HG02970 (cell line): ENCODE results near the gene ELL.
"Not testable (repeated sequence)": the region's sequence is repeated elsewhere in the genome, so short reads cannot be mapped to it uniquely, and the experiment has no call there.

Source experiments
- ATAC-seq: cut with Tn5 transposase; IDR thresholded peaks from one replicate; pipeline ENCODE4 v1.9.1; 2021; ENCODE audit warnings: mild to moderate bottlenecking, moderate library complexity, moderate number of reproducible peaks; ENCODE audit not compliant: unreplicated experiment, low FRiP score

Gene ELL

GRCh38 chr19:18414504-18415177 lies 107.2 kb downstream of the ELL start:
- ATAC-seq = no peak

DNA sequence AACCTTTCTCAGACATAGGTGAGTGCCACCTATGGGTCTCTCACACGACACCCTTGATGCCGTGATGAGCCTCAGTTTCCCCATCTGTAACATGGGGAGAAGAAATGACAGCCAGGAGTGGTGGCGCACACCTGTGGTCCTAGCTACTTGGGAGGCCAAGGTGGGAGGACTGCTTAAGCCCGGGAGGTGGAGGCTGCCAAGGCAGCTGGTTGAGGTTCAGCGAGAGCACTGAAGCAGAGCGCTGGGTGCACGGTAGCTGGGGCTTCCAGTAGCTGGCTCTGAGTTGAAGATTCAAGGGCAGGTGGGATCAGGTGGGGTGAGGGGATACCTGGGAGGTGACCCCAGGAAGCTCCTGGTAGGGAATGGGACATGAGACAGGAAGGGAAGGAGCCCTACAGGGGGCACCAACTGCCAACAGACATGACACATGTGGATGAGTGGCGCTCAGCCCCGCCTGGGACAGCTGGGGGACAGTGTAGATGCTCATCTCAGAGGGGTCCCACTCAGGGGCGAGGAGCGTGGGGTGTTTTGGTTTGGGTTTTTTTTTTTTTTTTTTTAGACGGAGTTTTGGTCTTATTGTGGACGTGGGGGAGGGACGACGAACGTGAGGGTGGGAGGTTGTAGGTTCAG lies 109.1 kb downstream of the ELL start:
- no peak for ATAC-seq

DNA sequence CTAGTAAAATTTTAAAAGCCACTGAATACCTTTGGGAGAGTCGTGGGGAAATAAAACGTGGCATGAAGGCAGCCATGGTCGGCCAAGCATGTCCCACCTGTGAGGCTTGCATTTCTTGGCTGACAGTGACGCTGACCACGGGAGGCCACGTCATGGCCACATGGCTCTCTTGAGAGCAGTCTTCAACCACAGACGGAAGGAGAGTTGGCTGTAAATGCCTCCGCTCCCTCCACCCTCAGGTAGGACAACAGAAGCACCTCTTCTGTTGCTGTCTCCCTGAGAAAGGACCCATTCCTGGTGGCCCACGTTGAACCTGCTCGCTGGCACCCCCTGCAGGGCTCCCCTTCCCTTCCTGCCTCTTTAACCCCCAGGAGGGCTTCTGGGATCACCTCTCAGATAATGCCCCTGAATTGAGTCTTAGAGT lies 113.8 kb downstream of the ELL start:
- ATAC-seq = peak; percentile 64

DNA sequence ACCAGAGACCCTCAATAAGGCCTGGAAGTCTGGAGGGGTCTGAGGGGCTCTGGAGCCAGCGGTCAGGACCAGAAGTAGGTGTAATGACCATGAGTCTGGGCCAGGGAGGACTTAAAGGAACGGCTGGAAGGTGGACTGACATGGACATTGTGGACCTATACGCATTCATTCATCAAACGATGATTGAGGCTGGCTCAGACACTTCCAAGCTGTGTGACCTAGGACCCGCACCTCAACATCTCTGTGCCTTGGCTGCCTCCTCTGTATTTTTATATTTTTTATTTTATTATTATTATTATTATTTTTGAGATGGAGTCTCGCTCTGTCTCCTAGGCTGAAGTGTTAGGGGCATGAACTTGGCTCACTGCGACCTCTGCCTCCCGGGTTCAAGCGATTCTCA lies 115.1 kb downstream of the ELL start:
- no peak for ATAC-seq

GRCh38 chr19:18405754-18406153 lies 116.1 kb downstream of the ELL start:
- ATAC-seq = not testable (repeated sequence)

DNA sequence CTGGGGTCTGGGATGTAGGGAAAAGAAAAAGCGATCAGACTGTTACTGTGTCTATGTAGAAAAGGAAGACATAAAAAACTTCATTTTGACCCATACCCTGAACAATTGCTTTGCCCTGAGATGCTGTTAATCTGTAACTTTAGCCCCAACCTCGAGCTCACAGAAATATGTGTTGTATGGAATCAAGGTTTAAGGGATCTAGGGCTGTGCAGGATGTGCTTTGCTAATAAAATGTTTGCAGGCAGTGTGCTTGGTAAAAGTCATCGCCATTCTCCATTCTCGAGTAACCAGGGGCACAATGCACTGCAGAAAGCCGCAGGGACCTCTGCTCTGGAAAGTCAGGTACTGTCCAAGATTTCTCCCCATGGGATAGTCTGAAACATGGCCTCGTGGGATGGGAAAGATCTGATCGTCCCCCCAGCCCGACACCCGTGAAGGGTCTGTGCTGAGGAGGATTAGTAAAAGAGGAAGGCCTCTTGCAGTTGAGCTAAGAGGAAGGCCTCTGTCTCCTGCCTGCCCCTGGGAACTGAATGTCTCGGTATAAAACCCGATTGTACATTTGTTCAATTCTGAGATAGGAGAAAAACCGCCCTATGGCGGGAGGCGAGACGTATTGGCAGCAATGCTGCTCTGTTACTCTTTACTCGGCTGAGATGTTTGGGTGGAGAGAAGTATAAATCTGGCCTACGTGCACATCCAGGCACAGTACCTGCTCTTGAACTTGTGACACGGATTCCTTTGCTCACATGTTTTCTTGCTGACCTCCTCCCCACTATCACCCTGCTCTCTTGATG lies 119.2 kb downstream of the ELL start:
- ATAC-seq = not testable (repeated sequence)

- ATAC-seq = no peak
Measured at GRCh38 chr19:18401580-18402112, 120.2 kb downstream of the ELL start.

DNA sequence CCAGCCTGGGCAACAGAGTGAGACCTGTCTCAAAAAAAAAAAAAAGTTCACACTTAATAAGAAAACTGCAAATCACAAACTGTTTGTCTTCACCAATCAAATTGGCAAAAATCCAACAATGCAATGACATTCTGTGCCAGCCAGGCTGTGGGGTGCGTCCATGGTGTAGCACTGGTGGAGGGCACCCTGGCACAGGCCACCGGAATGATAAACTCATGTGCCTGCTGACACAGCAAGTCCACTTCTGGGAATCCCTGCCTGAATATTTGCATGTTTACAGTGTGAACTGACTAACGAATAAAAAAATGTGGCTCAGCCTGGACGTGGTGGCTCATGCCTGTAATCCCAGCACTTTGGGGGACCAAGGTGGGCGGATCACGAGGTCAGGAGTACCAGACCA lies 122.9 kb downstream of the ELL start:
- ATAC-seq = no peak

- no peak for ATAC-seq
Measured at GRCh38 chr19:18397242-18398202, 124.3 kb downstream of the ELL start, which contains the start of gene LRRC25. TSS of gene LRRC25 (minus strand) at chr19:18397622. CDS start at chr19:18396963, 659 bp downstream.

GRCh38 chr19:18396471-18397241 lies 125.2 kb downstream of the ELL start:
- ATAC-seq = no peak

DNA sequence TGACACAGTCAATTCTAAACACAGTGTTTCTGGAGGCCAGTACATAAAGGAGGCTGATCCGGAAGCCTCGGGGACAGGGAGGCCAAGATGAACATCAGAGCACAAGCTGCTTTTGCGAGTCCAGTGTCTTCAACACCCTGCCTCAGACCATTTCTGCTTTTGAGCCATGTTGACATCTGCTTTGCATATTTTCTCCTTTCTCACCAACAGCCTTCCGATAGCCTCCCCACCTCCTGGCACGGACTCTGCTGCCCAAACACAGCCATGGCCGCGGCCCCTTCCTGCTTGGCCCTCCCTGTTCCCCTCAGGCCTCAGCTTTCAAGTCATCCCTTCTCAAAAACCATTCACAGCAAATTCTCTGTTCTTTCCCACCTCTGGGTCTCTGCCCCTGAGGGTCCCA lies 128.0 kb downstream of the ELL start:
- no peak for ATAC-seq

GRCh38 chr19:18392926-18393325 lies 128.9 kb downstream of the ELL start:
- ATAC-seq = no peak
